Thyroid gland (tissue), 4 donors: ENCODE measurements around the gene ZNF850.

Experiments
- CTCF ChIP-seq, 6 experiments: fragments of 200-600 bp in 3 of 6; fragments of 450-650 bp in 3 of 6; sonication (generic) in 3 of 6; IDR thresholded peaks; one replicate each; pipeline ENCODE4 v1.5.1; 2016 to 2019; ENCODE audit warnings: antibody characterized with exemption in 6 of 6, mild to moderate bottlenecking in 2 of 6, inconsistent platforms in 1 of 6, moderate library complexity in 1 of 6
- POLR2A ChIP-seq, 2 donors: fragments of 450-650 bp; IDR thresholded peaks; one replicate each; pipeline ENCODE4 v1.6.1; 2017; ENCODE audit warnings: antibody characterized with exemption in 2 of 2, mild to moderate bottlenecking in 2 of 2, moderate library complexity in 1 of 2

- TF ChIP-seq CTCF (IDR thresholded peaks at IDR 0.05) (no peak), POLR2A (IDR thresholded peaks at IDR 0.05) (no peak)
These were observed 32.8 kb upstream of the ZNF850 start for GRCh38 chr19:36805364-36805763.
